GM18520 (cell line): Measurements from ENCODE around the gene CORO2B.

ENCODE experiments used
- ATAC-seq: cut with Tn5 transposase; IDR thresholded peaks from one replicate; pipeline ENCODE4 v1.9.1; 2021; ENCODE audit not compliant: unreplicated experiment

CORO2B gene

GRCh38 chr15:68578980-68579935 lies at the start of gene CORO2B:
Gene CORO2B, plus strand, starts transcription at chr15:68578993. Its CDS starts 270 bp downstream, at chr15:68579263.
- ATAC-seq: no peak

- no peak for ATAC-seq
Measured at GRCh38 chr15:68531387-68532179, 47.2 kb upstream of the CORO2B start.

DNA sequence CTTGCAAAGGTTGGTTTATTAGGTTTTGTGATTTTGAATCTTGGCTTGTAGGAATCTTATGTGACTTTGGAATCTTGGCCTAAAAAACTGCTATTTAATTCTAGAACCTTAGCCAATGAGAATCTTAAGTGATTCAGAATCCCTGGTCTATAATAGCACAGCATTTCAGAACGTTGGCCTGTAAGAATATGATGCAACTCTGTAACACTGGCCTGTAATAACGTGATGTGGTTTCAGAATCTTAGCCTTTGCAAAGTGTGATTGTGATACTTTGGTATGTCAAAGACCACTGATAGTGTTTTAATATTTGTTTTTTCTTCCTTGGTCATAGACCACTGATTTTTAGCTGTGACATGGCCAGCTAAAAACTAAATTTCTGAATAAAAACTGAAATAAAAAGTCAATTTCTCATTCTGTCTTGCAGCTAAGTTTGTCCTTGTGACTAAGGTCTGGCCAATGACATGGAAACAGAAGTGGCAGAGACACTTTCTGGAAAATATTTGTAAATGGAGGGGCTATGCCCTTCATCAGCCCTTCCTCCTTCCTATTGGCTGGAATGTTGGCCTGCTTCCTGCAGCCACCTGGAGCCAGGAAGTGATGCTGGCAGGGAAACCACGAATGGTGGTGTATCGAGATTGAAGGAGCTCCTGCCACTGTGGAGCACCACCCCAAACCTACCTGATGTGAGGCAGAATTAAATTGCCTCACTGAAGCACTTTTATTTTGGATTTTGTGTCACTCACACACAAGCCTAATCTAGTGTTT lies 42.3 kb upstream of the CORO2B start:
- no peak for ATAC-seq

GRCh38 chr15:68537097-68537496 lies 41.7 kb upstream of the CORO2B start:
- ATAC-seq: no peak

DNA sequence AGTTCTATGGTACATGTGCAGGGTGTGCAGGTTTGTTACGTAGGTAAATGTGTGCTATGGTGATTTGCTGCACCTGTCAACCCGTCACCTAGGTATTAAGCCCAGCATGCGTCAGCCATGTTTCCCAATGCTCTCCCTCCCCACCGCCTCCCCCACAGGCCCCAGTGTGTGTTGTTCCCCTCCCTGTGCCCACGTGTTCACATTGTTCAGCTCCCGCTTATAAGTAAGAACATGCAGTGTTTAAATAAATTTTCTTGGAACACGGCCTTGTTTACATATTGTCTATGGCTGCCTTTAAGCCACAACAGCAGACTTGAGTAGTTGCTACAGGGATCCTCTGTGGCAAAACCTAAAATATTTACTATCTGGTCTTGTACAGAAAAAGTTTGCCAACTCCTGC lies 41.3 kb upstream of the CORO2B start:
- no peak for ATAC-seq

DNA sequence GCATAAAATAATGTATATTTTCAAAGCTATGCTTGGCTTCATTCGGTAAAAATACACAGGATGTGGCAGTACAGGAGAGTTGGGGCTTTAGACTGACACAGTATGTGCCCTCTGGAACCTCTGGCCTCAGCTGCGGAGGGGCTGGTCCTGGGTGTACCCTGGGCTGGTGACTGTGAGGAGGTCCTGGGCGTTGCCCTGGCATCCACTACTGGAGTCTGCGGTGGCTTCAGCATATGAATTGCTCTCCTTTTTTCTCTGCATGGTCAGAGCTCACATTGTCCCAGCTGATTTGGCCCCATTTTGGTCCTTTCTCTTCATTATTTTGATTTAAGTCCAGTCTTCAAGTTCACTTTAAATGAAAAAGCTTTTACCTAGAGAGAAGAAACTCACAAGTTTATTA lies 40.5 kb upstream of the CORO2B start:
- ATAC-seq: no peak

- no peak for ATAC-seq
Measured at GRCh38 chr15:68541743-68542142, 37.0 kb upstream of the CORO2B start.

GRCh38 chr15:68542348-68542747 lies 36.4 kb upstream of the CORO2B start:
- ATAC-seq: no peak

DNA sequence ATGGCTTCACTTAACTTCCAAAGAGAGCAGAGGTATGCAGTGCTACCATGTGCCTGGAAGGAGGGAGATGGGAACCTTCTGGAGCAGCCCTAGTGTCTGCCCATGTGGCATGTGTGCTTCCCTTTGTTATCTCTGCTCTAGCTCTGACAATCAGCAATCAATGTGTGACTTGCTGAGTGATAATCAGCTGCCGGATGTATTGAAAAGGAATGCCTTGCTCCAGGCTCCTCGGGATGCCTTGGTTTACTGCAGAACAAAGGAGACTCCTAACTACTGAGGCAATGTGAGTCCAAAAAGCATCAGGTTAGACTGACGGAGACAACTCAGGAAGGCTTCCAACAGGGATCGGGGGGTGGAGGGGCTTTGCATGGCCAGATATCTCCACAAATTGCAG lies 36.0 kb upstream of the CORO2B start:
- no peak for ATAC-seq

DNA sequence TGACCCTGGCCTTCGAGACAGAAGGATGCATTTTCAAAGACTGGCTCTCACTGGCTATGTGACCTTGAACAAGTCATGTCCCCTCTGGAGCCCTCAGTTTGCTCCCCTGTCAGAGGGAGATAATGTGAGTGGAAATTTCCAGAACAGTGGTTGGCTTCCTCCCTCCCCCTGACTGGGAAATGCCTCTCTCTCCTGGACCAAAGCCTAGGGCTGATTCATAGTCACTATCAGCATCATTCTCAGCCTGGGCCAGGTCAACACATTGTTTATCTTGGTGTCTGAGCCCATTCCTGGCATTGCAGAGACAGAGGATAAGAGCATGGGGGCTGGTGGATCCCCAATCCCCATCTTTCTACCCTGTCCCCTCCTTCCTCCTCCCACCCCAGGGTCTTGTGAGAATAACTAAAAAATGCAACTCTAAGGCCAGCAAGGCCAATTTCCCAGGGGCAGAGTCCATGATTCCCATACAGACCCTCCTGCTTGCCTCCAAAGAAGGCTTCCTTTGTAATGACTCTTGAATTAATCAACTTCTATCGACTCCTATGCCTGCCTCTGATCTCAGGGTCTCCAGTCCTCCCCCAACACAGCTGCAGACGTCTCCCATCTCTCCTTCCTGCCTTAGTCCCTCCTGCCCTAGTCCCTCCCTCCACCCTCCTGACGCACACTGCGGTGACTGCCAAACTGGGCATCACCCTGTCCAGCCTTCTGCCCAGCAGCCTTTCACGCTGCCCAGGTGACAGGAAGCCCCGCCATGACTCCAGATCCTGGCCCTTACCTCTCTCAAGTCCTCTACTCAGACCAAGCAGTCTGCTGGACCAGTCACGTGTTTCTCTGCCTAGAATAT lies 35.4 kb upstream of the CORO2B start:
- ATAC-seq: no peak

- no peak for ATAC-seq
Measured at GRCh38 chr15:68546318-68546717, 32.5 kb upstream of the CORO2B start.

DNA sequence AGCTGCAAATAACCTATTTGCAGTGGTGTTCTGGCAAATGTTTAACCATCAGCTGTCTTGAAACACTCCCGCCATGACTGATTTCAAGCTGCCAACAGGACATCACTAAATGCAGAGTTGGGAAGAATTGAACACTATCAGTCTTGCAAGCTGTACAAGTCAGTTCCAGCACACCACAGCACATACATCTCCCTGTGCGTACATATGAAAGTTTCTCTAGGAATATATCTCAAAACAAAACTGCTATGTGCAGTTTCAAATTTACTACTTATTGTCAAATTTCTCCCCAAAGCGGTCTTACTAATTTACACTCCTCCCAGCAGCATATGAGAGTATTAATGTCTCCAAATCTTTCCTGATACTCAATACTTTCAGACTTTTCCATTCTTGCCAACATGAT lies 30.4 kb upstream of the CORO2B start:
- ATAC-seq: no peak

GRCh38 chr15:68550004-68550403 lies 28.8 kb upstream of the CORO2B start:
- no peak for ATAC-seq

DNA sequence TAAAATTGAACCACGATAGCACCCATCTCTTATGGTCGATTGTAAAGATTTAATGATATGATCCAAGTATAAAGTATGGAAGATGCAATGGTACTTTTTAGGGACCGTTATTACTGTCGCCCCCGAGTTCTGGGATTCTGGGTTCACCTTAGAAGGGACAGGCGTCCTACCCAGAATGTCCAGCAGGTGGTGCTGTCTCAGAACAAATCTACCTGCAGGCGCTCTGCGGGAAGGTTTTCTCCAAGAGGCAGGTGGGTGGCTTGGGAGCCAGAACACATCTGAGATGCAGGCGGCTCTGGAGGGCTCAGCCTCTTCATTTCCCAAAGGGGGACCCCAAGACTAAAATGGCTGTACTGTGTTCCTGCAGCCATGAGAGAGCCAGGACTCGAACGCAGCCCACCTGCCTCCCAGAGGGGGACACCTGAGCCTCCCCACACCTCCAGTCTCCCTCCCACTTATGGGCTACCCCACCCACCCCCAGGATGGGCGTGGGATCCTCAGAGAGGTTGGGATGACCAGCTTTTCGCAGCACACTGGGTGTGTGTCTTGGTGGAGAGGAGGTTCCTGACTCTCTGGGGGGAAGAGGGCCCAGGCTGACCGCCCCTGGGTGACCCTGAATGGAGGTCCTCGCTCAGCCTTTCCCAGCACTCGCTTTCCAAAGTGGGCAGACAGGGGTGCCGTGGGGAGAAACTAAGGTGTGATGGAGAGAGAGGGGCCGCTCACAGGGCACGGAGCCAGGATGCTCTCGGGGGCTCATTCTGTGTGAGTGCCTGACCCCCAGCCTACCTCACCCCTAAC lies 28.1 kb upstream of the CORO2B start:
- no peak for ATAC-seq

- ATAC-seq: no peak
Measured at GRCh38 chr15:68551296-68551635, 27.5 kb upstream of the CORO2B start.

GRCh38 chr15:68552344-68552743 lies 26.4 kb upstream of the CORO2B start:
- no peak for ATAC-seq

GRCh38 chr15:68552773-68553172 lies 26.0 kb upstream of the CORO2B start:
- no peak for ATAC-seq

DNA sequence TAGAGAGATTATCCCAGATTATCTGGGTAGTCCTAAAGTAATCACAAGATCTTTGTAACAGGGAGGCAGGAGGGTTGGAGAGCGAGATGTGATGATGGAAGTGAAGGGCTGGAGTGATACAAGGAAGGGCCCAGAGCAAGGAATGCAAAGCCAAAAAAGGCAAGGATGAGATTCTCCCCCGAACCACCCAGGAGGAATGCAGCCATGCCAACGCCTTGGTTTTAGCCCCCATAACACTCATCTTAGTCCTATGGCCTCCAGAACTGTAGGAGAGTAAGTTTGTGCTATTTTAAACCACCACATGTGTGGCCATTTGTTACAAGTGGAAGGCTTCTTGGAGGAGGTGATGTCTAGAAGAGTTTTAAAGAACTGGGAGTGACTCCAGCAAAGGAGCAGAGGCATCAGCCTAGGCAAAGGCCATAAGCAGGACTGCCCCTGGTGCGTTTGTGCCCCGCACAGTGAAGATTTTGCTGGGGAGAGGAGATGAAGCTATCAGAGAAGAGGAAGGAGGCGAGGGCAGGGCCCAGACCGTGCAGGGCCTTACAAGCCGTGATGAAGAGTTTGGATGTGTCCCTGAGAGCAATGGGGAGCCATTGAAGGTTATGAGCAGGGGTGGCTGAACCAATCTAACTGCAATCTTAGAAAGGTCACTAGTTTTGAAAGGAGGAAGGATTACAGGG lies 25.3 kb upstream of the CORO2B start:
- ATAC-seq: no peak
